ENCODE measurements around the gene THNSL1. TPM values are rescaled to one million over a fixed set of nuclear protein-coding genes. Genes with fewer than 3 reads are reported as not detected.
A peak's percentile ranks its signal among the peaks of the same experiment; 100 is the strongest.
"Not testable (repeated sequence)": the region's sequence is repeated elsewhere in the genome, so short reads cannot be mapped to it uniquely, and the experiment has no call there.

Gene THNSL1
- total and polyA plus RNA-seq, 2 donors from 2014 or later = 5.4 to 7.9 TPM

DNA sequence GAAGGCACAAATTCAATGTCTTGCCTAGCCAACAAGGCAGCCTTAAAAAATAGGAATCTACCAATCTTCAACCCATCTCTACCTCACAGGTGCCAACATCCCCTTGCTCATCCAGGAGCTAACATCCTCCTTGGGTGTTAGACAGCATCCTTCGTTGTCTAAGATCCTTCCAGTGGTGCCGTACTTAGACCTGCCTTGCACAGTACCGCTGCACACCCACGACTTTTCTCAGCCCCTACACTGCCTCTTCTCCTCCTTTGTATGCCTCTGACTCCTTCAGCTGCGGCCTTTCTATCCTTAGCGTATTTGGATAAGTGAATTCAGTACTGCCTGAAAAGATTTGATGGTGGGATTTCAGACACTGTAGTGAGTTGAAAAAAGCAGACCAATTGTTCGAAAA lies 48.1 kb upstream of the THNSL1 start:
- H3K36me3 ChIP-seq (ENCODE audit: control insufficient read depth in 2 of 3, insufficient read depth in 3 of 3, low read length in 3 of 3) = no peaks in the 10 kb centered on the region
- H3K9ac ChIP-seq (ENCODE audit: low read length in 3 of 3) = no peak overlapping the region
- intact Hi-C loops (cut with DNase I) = no loop called here
- no peaks in the 10 kb centered on the region for H3K9me3 ChIP-seq (ENCODE audit: control insufficient read depth in 2 of 3, insufficient read depth in 1 of 3, low read length in 3 of 3)
- no peak for FAIRE-seq
- DNase-seq = no peak
- H3K4me3 ChIP-seq (ENCODE audit: low read length in 3 of 3) = no peak overlapping the region
- TF ChIP-seq, protein P1, sequence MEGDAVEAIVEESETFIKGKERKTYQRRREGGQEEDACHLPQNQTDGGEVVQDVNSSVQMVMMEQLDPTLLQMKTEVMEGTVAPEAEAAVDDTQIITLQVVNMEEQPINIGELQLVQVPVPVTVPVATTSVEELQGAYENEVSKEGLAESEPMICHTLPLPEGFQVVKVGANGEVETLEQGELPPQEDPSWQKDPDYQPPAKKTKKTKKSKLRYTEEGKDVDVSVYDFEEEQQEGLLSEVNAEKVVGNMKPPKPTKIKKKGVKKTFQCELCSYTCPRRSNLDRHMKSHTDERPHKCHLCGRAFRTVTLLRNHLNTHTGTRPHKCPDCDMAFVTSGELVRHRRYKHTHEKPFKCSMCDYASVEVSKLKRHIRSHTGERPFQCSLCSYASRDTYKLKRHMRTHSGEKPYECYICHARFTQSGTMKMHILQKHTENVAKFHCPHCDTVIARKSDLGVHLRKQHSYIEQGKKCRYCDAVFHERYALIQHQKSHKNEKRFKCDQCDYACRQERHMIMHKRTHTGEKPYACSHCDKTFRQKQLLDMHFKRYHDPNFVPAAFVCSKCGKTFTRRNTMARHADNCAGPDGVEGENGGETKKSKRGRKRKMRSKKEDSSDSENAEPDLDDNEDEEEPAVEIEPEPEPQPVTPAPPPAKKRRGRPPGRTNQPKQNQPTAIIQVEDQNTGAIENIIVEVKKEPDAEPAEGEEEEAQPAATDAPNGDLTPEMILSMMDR (IDR thresholded peaks at IDR 0.05; ENCODE audit: borderline replicate concordance, extremely low read depth, insufficient read depth) = no peak
- no peaks in the 10 kb centered on the region for H3K27me3 ChIP-seq (ENCODE audit: control insufficient read depth, insufficient read depth, low read length)
- H3K4me1 ChIP-seq (ENCODE audit: control insufficient read depth in 2 of 3, insufficient read depth in 2 of 3, low read depth in 1 of 3, low read length in 3 of 3) = no peaks in the 10 kb centered on the region
- no peak overlapping the region for H3K27ac ChIP-seq (ENCODE audit: low read depth in 2 of 2, low read length in 2 of 2)

DNA sequence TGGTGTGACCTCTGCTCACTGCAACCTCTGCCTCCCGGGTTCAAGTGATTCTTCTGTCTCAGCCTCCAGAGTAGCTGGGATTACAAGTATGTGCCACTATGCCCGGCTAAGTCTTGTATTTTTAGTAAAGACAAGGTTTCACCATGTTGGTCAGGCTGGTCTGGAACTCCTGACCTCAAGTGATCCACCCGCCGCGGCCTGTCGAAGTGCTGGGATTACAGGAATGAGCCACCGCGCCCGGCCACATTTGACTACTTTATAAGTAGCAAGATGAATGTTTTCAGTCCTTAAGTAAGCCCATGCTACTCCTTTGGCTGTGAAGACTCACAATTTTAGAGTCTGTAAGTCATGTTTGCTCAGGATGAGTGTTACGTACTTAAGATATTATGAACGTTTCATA lies 47.5 kb upstream of the THNSL1 start:
- DNase-seq; FAIRE-seq; H3K4me3 ChIP-seq (ENCODE audit: low read length in 3 of 3); H3K27ac ChIP-seq (ENCODE audit: low read depth in 2 of 2, low read length in 2 of 2); H3K9me3 ChIP-seq (ENCODE audit: control insufficient read depth in 2 of 3, insufficient read depth in 1 of 3, low read length in 3 of 3); H3K36me3 ChIP-seq (ENCODE audit: control insufficient read depth in 2 of 3, insufficient read depth in 3 of 3, low read length in 3 of 3); H3K4me1 ChIP-seq (ENCODE audit: control insufficient read depth in 2 of 3, insufficient read depth in 2 of 3, low read depth in 1 of 3, low read length in 3 of 3); H3K9ac ChIP-seq (ENCODE audit: low read length in 3 of 3); H3K27me3 ChIP-seq (ENCODE audit: control insufficient read depth, insufficient read depth, low read length); intact Hi-C loops (cut with DNase I): not testable (repeated sequence)

DNA sequence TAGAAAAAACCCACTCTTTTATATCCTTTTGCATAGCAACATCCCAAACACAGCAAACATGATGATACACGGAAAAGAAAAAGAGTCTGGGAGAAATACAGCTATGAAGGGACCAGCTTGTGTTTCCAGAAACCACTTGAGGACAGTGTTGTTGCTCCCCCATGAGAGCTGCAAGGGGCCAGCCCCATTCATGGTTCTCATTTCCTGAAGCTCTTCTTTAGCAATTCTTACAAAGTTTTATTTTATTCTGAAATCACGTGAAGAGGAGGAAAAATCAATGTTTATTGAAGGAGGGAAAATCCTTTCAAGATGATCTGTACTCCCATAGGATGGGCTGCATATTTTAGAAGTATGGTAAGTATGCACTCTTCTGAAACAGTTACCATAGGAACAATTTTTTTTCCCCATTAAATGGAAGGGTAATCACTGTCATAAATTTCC lies 46.6 kb upstream of the THNSL1 start:
- FAIRE-seq (no peak), DNase-seq (peak in 1 of 5 donors; percentile 67)
- Histone ChIP-seq H3K9ac (ENCODE audit: low read length in 3 of 3) (no peak overlapping the region), H3K9me3 (ENCODE audit: control insufficient read depth in 2 of 3, insufficient read depth in 1 of 3, low read length in 3 of 3) (no peaks in the 10 kb centered on the region), H3K4me3 (ENCODE audit: low read length in 3 of 3) (no peak overlapping the region), H3K27ac (ENCODE audit: low read depth in 2 of 2, low read length in 2 of 2) (no peak overlapping the region), H3K36me3 (ENCODE audit: control insufficient read depth in 2 of 3, insufficient read depth in 3 of 3, low read length in 3 of 3) (no peaks in the 10 kb centered on the region), H3K27me3 (ENCODE audit: control insufficient read depth, insufficient read depth, low read length) (no peaks in the 10 kb centered on the region), H3K4me1 (ENCODE audit: control insufficient read depth in 2 of 3, insufficient read depth in 2 of 3, low read depth in 1 of 3, low read length in 3 of 3) (no peaks in the 10 kb centered on the region)
- intact Hi-C loops (cut with DNase I) = no loop called here
- TF ChIP-seq, protein P1 (IDR thresholded peaks at IDR 0.05; ENCODE audit: borderline replicate concordance, extremely low read depth, insufficient read depth) = no peak

DNA sequence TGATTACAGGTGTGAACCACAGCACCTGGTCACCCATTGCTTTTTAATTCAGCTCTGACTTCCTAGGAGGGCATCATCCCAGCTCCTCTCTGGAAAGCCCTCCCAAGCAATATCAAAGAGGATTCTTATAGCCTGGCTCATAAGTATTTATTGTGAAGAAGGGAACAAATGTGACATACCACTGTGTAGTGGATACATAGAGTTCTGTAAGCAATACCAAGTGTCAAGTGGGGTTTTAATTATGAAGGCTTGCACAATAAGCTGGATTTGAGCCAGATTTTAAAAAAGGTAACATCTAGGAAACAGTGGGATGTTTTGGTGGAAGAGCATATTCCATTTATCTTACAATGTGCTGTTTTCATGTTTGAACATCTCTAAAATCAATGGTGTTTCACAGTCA lies 45.0 kb upstream of the THNSL1 start:
- no peaks in the 10 kb centered on the region for H3K36me3 ChIP-seq (ENCODE audit: control insufficient read depth in 2 of 3, insufficient read depth in 3 of 3, low read length in 3 of 3)
- H3K27ac ChIP-seq (ENCODE audit: low read depth in 2 of 2, low read length in 2 of 2) = no peak overlapping the region
- no peak for FAIRE-seq
- H3K27me3 ChIP-seq (ENCODE audit: control insufficient read depth, insufficient read depth, low read length) = no peaks in the 10 kb centered on the region
- H3K4me3 ChIP-seq (ENCODE audit: low read length in 3 of 3) = no peak overlapping the region
- no peak for DNase-seq
- TF ChIP-seq, protein P1 (IDR thresholded peaks at IDR 0.05; ENCODE audit: borderline replicate concordance, extremely low read depth, insufficient read depth) = no peak
- intact Hi-C loops (cut with DNase I) = no loop called here
- no peaks in the 10 kb centered on the region for H3K4me1 ChIP-seq (ENCODE audit: control insufficient read depth in 2 of 3, insufficient read depth in 2 of 3, low read depth in 1 of 3, low read length in 3 of 3)
- H3K9me3 ChIP-seq (ENCODE audit: control insufficient read depth in 2 of 3, insufficient read depth in 1 of 3, low read length in 3 of 3) = no peaks in the 10 kb centered on the region
- H3K9ac ChIP-seq (ENCODE audit: low read length in 3 of 3) = no peak overlapping the region

All from kidney (tissue), 14 donors.